Measurements from ENCODE around the gene TSKU.

GRCh38 chr11:76759517-76759916 lies 23.6 kb upstream of the TSKU start:
- TF ChIP-seq POLR2A (IDR thresholded peaks at IDR 0.05) (no peak), CTCF (IDR thresholded peaks at IDR 0.05) (no peak)
